T-cell (primary cell): ENCODE measurements around the gene CUL1. TPM values are rescaled to one million over a fixed set of nuclear protein-coding genes. Genes with fewer than 3 reads are reported as not detected.

Experiments
- ATAC-seq, 4 experiments: fragments of 200-7000 bp in 3 of 4; fragments of 150-1000 bp in 1 of 4; cut with Tn5 transposase; replicated peaks in 1 of 4; 1 replicate in 3 of 4; 2 replicates in 1 of 4; pipeline ENCODE4 v1.10.0; 2021; ENCODE audit warnings: moderate library complexity in 3 of 4, mild to moderate bottlenecking in 2 of 4, moderate number of reproducible peaks in 1 of 4
- CTCF ChIA-PET, 2 donors: fragments of 300-600 bp; sonication (Branson Sonifier 250); formaldehyde crosslinking; loops; one replicate each; lab custom pipeline; 2022; ENCODE audit warnings: antibody characterized with exemption in 2 of 2; lab: Charles Lee
- POLR2A ChIA-PET, 2 donors: fragments of 300-600 bp; sonication (Branson Sonifier 250); formaldehyde crosslinking; loops; one replicate each; lab custom pipeline; 2022; ENCODE audit warnings: antibody characterized with exemption in 2 of 2; lab: Charles Lee
- DNase-seq, 35 experiments: peaks; one replicate each; pipeline versions ENCODE4 v3.0.0 to v3.0.0-alpha.2; 2013 to 2023
- H3K27ac ChIP-seq: one replicate; pipeline ENCODE4 v1.5.1; 2013; ENCODE audit warnings: low read length
- H3K27me3 ChIP-seq, 2 experiments: replicated peaks in 1 of 2; 1 replicate in 1 of 2; 2 replicates in 1 of 2; pipeline versions ENCODE4 v1.6.1 to v1.7.0; 2013; ENCODE audit warnings: low read length in 1 of 2, mixed read lengths in 1 of 2; ENCODE audit not compliant: control insufficient read depth in 2 of 2, insufficient read depth in 2 of 2; ENCODE audit errors: extremely low read depth in 1 of 2
- H3K36me3 ChIP-seq, 2 donors: 1 replicate in 1 of 2; 2 replicates in 1 of 2; pipeline versions ENCODE4 v1.6.1 to v1.7.0; 2013; ENCODE audit warnings: low read length in 1 of 2; ENCODE audit not compliant: control insufficient read depth in 2 of 2, insufficient read depth in 1 of 2; ENCODE audit errors: extremely low read depth in 1 of 2
- H3K4me1 ChIP-seq, 2 experiments: 1 replicate in 1 of 2; 2 replicates in 1 of 2; pipeline versions ENCODE4 v1.6.1 to v1.7.0; 2013; ENCODE audit warnings: low read length in 2 of 2, mixed read lengths in 1 of 2; ENCODE audit not compliant: insufficient read depth in 2 of 2, control insufficient read depth in 1 of 2; ENCODE audit errors: extremely low read depth in 1 of 2
- H3K4me3 ChIP-seq, 2 donors: 1 replicate in 1 of 2; 2 replicates in 1 of 2; pipeline versions ENCODE4 v1.5.1 to v1.7.0; 2013; ENCODE audit warnings: mild to moderate bottlenecking in 2 of 2, low read length in 1 of 2, moderate library complexity in 1 of 2; ENCODE audit not compliant: control insufficient read depth in 1 of 2; ENCODE audit errors: extremely low read depth in 1 of 2
- H3K9me3 ChIP-seq: 2 replicates; pipeline ENCODE4 v1.7.0; 2013
- H3K27ac Mint-ChIP-seq, 2 donors: one replicate each; pipeline ENCODE4 v1.8.0; 2020 to 2021; ENCODE audit warnings: mild to moderate bottlenecking in 2 of 2, mixed read lengths in 2 of 2
- H3K27me3 Mint-ChIP-seq, 2 donors: one replicate each; pipeline ENCODE4 v1.8.0; 2021 to 2022; ENCODE audit warnings: mixed read lengths in 2 of 2
- H3K36me3 Mint-ChIP-seq: one replicate; pipeline ENCODE4 v1.8.0; 2021; ENCODE audit warnings: mixed read lengths
- H3K4me1 Mint-ChIP-seq, 3 donors: one replicate each; pipeline ENCODE4 v1.8.0; 2020 to 2022; ENCODE audit warnings: mixed read lengths in 3 of 3, mild to moderate bottlenecking in 1 of 3
- H3K4me3 Mint-ChIP-seq, 3 donors: one replicate each; pipeline ENCODE4 v1.8.0; 2020 to 2022; ENCODE audit warnings: mild to moderate bottlenecking in 3 of 3, mixed read lengths in 3 of 3, moderate library complexity in 3 of 3
- H3K9me3 Mint-ChIP-seq, 3 donors: one replicate each; pipeline ENCODE4 v1.8.0; 2020 to 2022; ENCODE audit warnings: mixed read lengths in 3 of 3
- WGBS: methylation state at CpG from one replicate; pipeline ENCODE4 v1.1.5; 2013; ENCODE audit warnings: missing lambda C conversion rate; ENCODE audit not compliant: insufficient coverage; 5-methylcytosine and 5-hydroxymethylcytosine counted together
- total RNA-seq, 35 experiments: library from RNA in 6 of 35; stranded (reverse) in 6 of 35; fragments of 120-200 nt in 1 of 35; gene quantifications; one replicate each; pipeline versions ENCODE4 v1.2.1 to v1.2.4 and lab custom pipeline; 2013 to 2026

CUL1 gene
- total RNA-seq, 5 donors from 2014 or later (not counting 1 experiment from before 2014, with no cell fraction given), result 42.3 to 53.7 (median 49.9) TPM

- ChIA-PET POLR2A (no interaction called here), CTCF (no interaction called here)
Observed at GRCh38 chr7:148729984-148730733, 31.5 kb downstream of the CUL1 start.

GRCh38 chr7:148732862-148733261, 34.2 kb downstream of the CUL1 start:
- Mint-ChIP-seq H3K36me3 (peaks cover 38% of the 10 kb centered on the region), H3K27ac (no peak overlapping the region), H3K4me1 (peaks cover 44 to 54% (median 47%) of the 10 kb centered on the region in 3 donors), H3K4me3 (no peak overlapping the region), H3K9me3 (no peaks in the 10 kb centered on the region), H3K27me3 (no peaks in the 10 kb centered on the region)
- no peak for DNase-seq
- Histone ChIP-seq H3K9me3 (no peaks in the 10 kb centered on the region), H3K36me3 (peaks cover 2 to 53% of the 10 kb centered on the region in 2 donors), H3K27ac (no peak overlapping the region), H3K4me3 (no peak overlapping the region), H3K27me3 (no peaks in the 10 kb centered on the region), H3K4me1 (peaks cover 0 to 3% of the 10 kb centered on the region in 2 experiments)
- no peak for ATAC-seq
- POLR2A ChIA-PET, result no interaction called here
- CTCF ChIA-PET, result interaction anchor here (0.6 to 0.9 kb wide), 3 partner anchors 30 to 75 kb away, joined by 3 to 5 read pairs (median 3); no protein-coding TSS in a partner anchor
- WGBS, result no CpG with 5 or more reads among the region's 3 CpGs

More at GRCh38 chr7:148729984-148730733, 31.5 kb downstream of the CUL1 start:
- H3K36me3 Mint-ChIP-seq, result peaks cover 26% of the 10 kb centered on the region
- Histone ChIP-seq H3K27me3 (no peaks in the 10 kb centered on the region), H3K4me1 (peaks cover 11 to 17% of the 10 kb centered on the region in 2 experiments), H3K4me3 (no peak overlapping the region), H3K27ac (no peak overlapping the region), H3K36me3 (peaks cover 0 to 41% of the 10 kb centered on the region in 2 donors), H3K9me3 (no peaks in the 10 kb centered on the region)
- H3K27me3 Mint-ChIP-seq, result no peaks in the 10 kb centered on the region
- no peaks in the 10 kb centered on the region for H3K9me3 Mint-ChIP-seq
- no peak for DNase-seq
- no peak overlapping the region for H3K27ac Mint-ChIP-seq
- ATAC-seq, result no peak
- 94% methylated on average over 3 of the region's 12 CpGs for WGBS
- H3K4me3 Mint-ChIP-seq, result no peak overlapping the region
- peaks cover 59 to 67% (median 66%) of the 10 kb centered on the region in 3 donors for H3K4me1 Mint-ChIP-seq

DNA sequence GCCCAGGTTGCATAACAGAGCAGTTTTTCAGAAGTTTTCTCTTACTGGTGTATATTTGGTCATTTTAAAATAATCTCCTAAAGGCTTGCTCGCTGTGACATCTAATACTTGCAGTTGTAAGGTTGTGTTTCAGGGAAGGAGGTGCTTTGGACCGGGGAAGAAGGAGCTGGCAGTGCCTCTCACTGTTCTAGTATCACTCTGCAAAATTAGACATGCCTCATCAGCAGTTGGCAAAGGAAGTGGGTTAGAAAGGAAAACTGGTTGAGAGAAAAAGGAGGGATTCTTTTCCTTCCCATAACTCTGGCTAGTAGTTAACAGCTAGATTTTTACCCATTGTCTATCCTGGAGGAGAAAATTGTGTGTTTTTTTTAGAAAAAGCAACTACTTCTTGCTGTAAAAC, 34.8 kb downstream of the CUL1 start:
- peaks cover 7 to 59% of the 10 kb centered on the region in 2 donors for H3K36me3 ChIP-seq
- no peaks in the 10 kb centered on the region for H3K27me3 ChIP-seq
- ATAC-seq (no peak), DNase-seq (no peak)
- Mint-ChIP-seq H3K27ac (no peak overlapping the region), H3K4me1 (peaks cover 42 to 52% (median 42%) of the 10 kb centered on the region in 3 donors), H3K36me3 (peaks cover 44% of the 10 kb centered on the region), H3K4me3 (no peak overlapping the region), H3K9me3 (no peaks in the 10 kb centered on the region), H3K27me3 (no peaks in the 10 kb centered on the region)
- WGBS, result no CpG with 5 or more reads among the region's 2 CpGs
- no peak overlapping the region for H3K27ac ChIP-seq
- CTCF ChIA-PET, result no interaction called here
- POLR2A ChIA-PET, result no interaction called here
- no peak overlapping the region for H3K4me3 ChIP-seq
- H3K9me3 ChIP-seq, result no peaks in the 10 kb centered on the region
- H3K4me1 ChIP-seq, result no peaks in the 10 kb centered on the region

DNA sequence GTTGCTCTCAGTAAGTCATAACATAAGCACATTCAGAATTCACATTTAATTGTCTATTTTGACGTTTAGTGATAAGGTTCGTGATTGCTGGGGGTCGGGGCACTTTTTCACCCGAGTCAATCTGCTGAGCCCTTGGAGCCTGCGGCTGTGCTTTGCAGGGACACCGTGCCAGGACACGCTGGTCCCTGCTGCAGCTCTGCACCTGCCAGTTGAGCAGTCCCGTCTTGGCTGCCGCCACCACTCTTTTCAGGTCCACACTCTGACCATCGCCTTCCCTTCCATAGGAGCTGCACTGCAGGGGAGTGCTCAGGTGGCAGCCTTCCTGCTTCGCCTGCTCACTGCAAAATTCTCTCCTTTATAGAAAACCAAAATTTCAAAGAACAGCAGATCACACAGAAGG, 36.4 kb downstream of the CUL1 start:
- Mint-ChIP-seq H3K36me3 (peaks cover 55% of the 10 kb centered on the region), H3K4me1 (peaks cover 28 to 41% (median 32%) of the 10 kb centered on the region in 3 donors)

DNA sequence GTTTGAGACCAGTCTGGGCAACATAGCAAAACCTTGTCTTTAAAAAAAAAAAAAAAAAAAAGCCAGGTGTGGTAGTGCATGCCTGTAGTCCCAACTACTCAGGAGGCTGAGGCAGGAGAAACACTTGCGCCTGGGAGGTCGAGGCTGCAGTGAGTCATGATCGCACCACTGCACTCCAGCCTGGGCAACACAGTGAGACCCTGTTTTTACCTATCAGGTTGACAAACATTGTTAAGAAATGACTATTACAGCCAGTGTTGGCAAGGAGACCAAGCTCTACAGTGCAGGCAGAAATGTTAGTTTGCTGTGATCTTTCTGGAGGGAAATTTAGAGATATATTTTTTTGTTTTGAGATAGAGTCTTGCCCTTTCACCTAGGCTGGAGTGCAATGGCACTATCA, 37.3 kb downstream of the CUL1 start:
- Mint-ChIP-seq H3K4me1 (peaks cover 28 to 41% (median 32%) of the 10 kb centered on the region in 3 donors), H3K27me3 (no peaks in the 10 kb centered on the region), H3K36me3 (peaks cover 63% of the 10 kb centered on the region), H3K27ac (no peak overlapping the region), H3K9me3 (no peaks in the 10 kb centered on the region), H3K4me3 (no peak overlapping the region)
- no peaks in the 10 kb centered on the region for H3K4me1 ChIP-seq
- WGBS, result 100% methylated on average over 1 of the region's 3 CpGs
- no peak for DNase-seq
- no peaks in the 10 kb centered on the region for H3K27me3 ChIP-seq
- no peak overlapping the region for H3K27ac ChIP-seq
- H3K9me3 ChIP-seq, result no peaks in the 10 kb centered on the region
- no peak for ATAC-seq
- ChIA-PET POLR2A (no interaction called here), CTCF (no interaction called here)
- H3K4me3 ChIP-seq, result no peak overlapping the region
- H3K36me3 ChIP-seq, result peaks cover 7 to 63% of the 10 kb centered on the region in 2 donors

More for the DNA sequence above, 36.4 kb downstream of the CUL1 start:
- Mint-ChIP-seq H3K9me3 (no peaks in the 10 kb centered on the region), H3K27me3 (no peaks in the 10 kb centered on the region), H3K27ac (no peak overlapping the region), H3K4me3 (no peak overlapping the region)
- H3K4me3 ChIP-seq, result no peak overlapping the region
- ATAC-seq (no peak), DNase-seq (no peak)
- no peaks in the 10 kb centered on the region for H3K27me3 ChIP-seq
- H3K4me1 ChIP-seq, result no peaks in the 10 kb centered on the region
- WGBS, result 99% methylated on average over 9 of the region's 11 CpGs
- peaks cover 7 to 63% of the 10 kb centered on the region in 2 donors for H3K36me3 ChIP-seq
- CTCF ChIA-PET, result no interaction called here
- no peaks in the 10 kb centered on the region for H3K9me3 ChIP-seq
- POLR2A ChIA-PET, result no interaction called here
- H3K27ac ChIP-seq, result no peak overlapping the region

DNA sequence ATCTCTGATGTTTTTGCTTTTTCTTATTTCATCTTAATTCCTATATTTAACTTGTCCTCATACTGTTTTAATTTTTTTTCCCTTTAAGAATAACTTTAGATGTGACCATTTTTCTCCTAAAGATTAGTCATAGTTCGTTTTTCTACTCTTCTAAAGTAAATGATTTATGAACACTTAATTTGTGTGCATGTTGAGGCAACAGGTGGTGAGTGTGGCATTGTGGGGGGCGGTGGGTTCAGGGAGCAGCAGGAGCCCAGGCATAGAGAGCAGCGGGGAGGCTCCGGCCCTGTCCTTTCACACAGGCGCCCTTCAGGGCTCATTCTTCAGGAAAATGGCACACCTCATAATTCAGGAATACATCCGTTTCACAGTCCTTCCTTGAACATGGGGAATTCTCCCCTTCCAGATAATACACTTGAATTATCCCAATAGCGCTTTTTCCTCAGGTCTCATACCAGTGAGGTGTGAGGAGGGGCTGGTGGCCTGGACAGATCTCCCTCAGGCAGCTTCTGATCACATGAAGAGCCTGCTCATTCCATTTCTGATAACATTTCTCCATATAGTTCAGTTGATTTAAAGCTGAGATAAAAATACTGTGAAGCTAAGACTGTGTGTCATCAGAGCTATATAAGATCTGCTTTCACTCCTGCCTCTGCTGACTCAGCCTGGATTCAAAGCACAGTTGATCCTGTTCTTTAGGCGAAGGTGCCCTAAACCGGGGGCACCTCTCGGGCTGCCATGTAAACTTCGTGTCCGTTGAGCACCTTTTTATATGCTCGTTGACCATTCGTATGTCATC, 40.2 kb downstream of the CUL1 start:
- WGBS, result 97% methylated on average over 7 of the region's 14 CpGs
- ATAC-seq (no peak), DNase-seq (no peak)
- Histone ChIP-seq H3K9me3 (peaks cover 2% of the 10 kb centered on the region), H3K36me3 (peaks cover 15 to 54% of the 10 kb centered on the region in 2 donors), H3K4me3 (no peak overlapping the region), H3K27me3 (no peaks in the 10 kb centered on the region), H3K27ac (no peak overlapping the region), H3K4me1 (no peaks in the 10 kb centered on the region)
- no peak overlapping the region for H3K27ac Mint-ChIP-seq
- H3K27me3 Mint-ChIP-seq, result no peaks in the 10 kb centered on the region
- no peak overlapping the region for H3K4me3 Mint-ChIP-seq
- POLR2A ChIA-PET, result no interaction called here
- H3K36me3 Mint-ChIP-seq, result peaks cover 66% of the 10 kb centered on the region
- CTCF ChIA-PET, result no interaction called here
- H3K9me3 Mint-ChIP-seq, result no peaks in the 10 kb centered on the region
- peaks cover 28 to 34% (median 32%) of the 10 kb centered on the region in 3 donors for H3K4me1 Mint-ChIP-seq
